ENCODE measurements around the gene PIH1D1. TPM values are rescaled to one million over a fixed set of nuclear protein-coding genes. Genes with fewer than 3 reads are reported as not detected.

Gene PIH1D1
- total and polyA plus RNA-seq, 2 of the 13 experiments (the other 11 are each of a cell fraction or from before 2014, with no cell fraction given) = 110 to 137 TPM

DNA sequence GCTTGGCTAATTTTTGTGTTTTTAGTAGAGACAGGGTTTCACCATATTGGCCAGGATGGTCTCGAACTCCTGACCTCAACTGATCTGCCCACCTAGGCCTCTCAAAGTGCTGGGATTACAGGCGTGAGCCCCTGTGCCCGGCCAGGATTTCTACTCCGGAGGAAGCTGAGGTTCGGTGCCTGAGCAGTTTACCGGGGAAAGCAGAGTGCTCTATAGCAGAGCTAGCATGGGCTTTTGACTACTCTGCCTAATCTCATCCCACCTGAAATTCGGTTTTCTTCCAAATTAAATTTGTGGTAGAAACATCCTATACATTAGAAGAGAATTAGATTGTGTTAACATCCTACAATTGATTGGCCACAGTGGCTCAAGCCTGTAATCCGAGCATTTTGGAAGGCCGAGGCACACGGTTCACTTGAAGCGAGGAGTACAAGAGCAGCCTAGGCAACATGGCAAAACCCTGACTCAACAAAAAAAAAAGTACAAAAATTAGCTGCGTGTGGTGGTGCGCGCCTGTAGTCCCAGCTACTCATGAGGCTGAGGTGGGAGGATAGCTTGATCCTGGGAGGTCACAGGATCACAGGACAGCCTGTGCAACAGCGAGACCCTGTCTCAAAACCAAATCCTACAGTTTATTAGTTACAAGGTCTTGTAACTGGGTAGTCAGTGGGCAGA lies 37.4 kb upstream of the PIH1D1 start (continued):
- TF ChIP-seq HMGXB3 (CRISPR knock-in tag; IDR thresholded peaks at IDR 0.05; ENCODE audit: borderline replicate concordance) = no peak
- TF ChIP-seq RBM39 (IDR thresholded peaks at IDR 0.05; ENCODE audit: low read depth, low read length, poor library complexity, severe bottlenecking) = no peak
- no peak for TF ChIP-seq ZSCAN20 (CRISPR knock-in tag; IDR thresholded peaks at IDR 0.05; ENCODE audit: borderline replicate concordance)
- TF ChIP-seq KMT2B (CRISPR knock-in tag; IDR thresholded peaks at IDR 0.05) = no peak
- TF ChIP-seq ZNF83 (CRISPR knock-in tag; IDR thresholded peaks at IDR 0.05; ENCODE audit: borderline replicate concordance) = no peak
- TF ChIP-seq TRIM22 (IDR thresholded peaks at IDR 0.05) = no peak
- TF ChIP-seq ZBTB2 (CRISPR knock-in tag; IDR thresholded peaks at IDR 0.05; ENCODE audit: low read depth) = no peak
- no peak for TF ChIP-seq KDM2A (CRISPR knock-in tag; IDR thresholded peaks at IDR 0.05; ENCODE audit: borderline replicate concordance, low read depth)
- no peak for TF ChIP-seq ZNF558 (CRISPR knock-in tag; IDR thresholded peaks at IDR 0.05; ENCODE audit: borderline replicate concordance)
- no peak for TF ChIP-seq AHR (CRISPR knock-in tag; IDR thresholded peaks at IDR 0.05)
- TF ChIP-seq RFX3 (CRISPR knock-in tag; IDR thresholded peaks at IDR 0.05) = no peak
- TF ChIP-seq, protein P1, sequence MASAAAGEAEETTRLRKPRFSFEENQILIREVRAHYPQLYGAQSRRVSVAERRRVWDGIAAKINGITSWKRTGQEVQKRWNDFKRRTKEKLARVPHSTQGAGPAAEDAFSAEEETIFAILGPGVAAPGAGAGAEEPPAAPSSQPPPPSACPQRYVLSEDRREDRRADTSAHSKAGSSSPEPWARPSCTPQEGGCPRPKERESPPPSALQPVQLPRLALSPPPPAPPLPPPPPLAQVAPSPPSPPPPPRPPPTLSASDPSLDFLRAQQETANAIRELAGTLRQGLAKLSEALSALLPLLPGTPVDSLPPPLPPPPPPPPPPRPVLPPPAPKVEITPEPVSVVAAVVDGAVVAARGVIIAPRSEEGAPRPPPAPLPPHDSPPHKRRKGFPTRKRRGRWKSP (CRISPR knock-in tag; IDR thresholded peaks at IDR 0.05) = 0 out of 2 replicates have a peak, but pooled peaks have one; percentile 0
- TF ChIP-seq, protein P2, sequence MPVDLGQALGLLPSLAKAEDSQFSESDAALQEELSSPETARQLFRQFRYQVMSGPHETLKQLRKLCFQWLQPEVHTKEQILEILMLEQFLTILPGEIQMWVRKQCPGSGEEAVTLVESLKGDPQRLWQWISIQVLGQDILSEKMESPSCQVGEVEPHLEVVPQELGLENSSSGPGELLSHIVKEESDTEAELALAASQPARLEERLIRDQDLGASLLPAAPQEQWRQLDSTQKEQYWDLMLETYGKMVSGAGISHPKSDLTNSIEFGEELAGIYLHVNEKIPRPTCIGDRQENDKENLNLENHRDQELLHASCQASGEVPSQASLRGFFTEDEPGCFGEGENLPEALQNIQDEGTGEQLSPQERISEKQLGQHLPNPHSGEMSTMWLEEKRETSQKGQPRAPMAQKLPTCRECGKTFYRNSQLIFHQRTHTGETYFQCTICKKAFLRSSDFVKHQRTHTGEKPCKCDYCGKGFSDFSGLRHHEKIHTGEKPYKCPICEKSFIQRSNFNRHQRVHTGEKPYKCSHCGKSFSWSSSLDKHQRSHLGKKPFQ (CRISPR knock-in tag; IDR thresholded peaks at IDR 0.05; ENCODE audit: insufficient replicate concordance) = peak; percentile 28
- no peak for TF ChIP-seq CAMTA2 (CRISPR knock-in tag; IDR thresholded peaks at IDR 0.05; ENCODE audit: borderline replicate concordance)
- TF ChIP-seq ZNF780A (CRISPR knock-in tag; IDR thresholded peaks at IDR 0.05) = no peak
- TF ChIP-seq SNAI1 (CRISPR knock-in tag; IDR thresholded peaks at IDR 0.05; ENCODE audit: borderline replicate concordance) = no peak
- TF ChIP-seq EP300 (IDR thresholded peaks at IDR 0.05; ENCODE audit: low read depth in 2 of 2, low read length in 2 of 2) = no peak
- no peak for TF ChIP-seq EP300 (CRISPR knock-in tag; IDR thresholded peaks at IDR 0.05; ENCODE audit: borderline replicate concordance)
- no peak for TF ChIP-seq BRCA1 (CRISPR knock-in tag; IDR thresholded peaks at IDR 0.05)
